HG02943 (cell line): Measurements from ENCODE around the gene ABHD15.
"Not testable (repeated sequence)": the region's sequence is repeated elsewhere in the genome, so short reads cannot be mapped to it uniquely, and the experiment has no call there.

Source experiments
- ATAC-seq: cut with Tn5 transposase; IDR thresholded peaks from one replicate; pipeline ENCODE4 v1.9.1; 2021; ENCODE audit warnings: mild to moderate bottlenecking, low read depth, moderate library complexity; ENCODE audit not compliant: unreplicated experiment

ABHD15 gene

DNA sequence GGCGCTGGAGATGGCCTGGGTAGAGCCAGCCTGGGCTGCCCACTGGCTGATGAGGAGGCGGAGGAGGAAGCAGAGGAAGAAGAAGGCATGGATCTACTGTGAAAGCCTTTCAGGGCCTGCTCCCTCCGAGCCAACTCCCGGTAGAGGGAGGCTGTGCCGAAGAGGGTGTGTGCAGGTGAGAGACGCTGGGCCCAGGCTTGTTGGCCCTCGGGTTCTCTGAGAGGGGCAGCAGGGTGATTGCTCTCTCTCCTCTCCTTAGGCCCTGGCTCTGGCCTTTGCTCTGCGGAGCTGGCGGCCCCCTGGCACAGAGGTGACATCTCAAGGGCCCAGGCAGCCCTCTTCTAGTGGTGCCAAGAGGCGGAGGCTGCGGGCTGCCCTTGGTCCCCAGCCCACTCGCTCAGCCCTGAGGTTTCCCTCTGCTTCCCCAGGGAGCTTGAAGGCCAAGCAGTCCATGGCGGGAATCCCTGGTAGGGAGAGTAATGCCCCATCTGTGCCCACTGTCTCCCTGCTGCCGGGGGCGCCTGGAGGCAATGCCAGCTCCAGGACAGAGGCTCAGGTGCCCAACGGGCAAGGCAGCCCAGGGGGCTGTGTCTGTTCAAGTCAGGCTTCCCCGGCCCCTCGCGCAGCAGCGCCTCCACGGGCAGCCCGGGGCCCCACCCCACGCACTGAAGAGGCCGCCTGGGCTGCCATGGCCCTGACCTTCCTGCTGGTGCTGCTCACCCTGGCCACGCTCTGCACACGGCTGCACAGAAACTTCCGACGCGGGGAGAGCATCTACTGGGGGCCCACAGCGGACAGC, 5.2 kb upstream of the ABHD15 start:
- no peak for ATAC-seq

DNA sequence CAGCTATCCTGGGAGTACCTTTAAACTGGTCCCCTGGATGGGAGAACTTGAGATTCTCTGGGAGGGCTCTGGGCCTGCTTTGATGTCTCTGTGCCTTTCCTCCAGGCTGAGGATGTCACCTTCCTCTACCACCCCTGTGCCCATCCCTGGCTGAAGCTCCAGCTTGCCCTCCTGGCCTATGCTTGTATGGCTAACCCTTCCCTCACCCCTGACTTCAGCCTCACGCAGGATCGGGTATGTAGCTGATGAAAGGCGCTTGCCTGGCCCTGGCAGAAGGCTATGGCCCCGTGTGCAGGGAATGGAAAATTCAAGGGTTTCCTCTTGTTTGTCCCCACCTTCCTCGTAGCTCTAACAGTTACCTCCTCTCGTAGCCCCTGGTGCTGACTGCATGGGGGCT, 4.6 kb upstream of the ABHD15 start:
- ATAC-seq, result no peak

DNA sequence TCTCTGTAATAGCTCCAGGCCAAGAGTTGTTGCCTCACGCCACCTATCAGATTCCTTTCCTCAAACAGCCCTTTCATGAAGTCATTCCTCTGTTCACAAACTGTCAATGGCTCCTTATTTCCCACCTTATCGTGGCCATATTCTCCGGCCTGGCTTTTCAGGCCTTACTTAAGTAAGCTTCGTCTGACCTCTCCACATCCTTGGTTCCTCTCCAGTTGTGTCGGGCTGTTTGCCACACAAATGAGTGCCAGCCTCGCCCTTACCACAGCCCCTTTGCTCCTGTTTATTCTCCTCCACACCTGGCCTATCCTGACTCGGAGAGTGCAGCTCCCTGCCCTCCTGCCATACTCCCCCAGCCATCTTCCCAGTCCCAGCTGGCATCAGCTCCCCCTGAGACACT, 3.7 kb upstream of the ABHD15 start:
- no peak for ATAC-seq

- ATAC-seq, result no peak
These were observed 2.6 kb upstream of the ABHD15 start for GRCh38 chr17:29569245-29569950.

- ATAC-seq, result peak; percentile 34
These were observed 1.8 kb upstream of the ABHD15 start, which contains the start of gene TP53I13 for GRCh38 chr17:29568331-29569244. TSS of gene TP53I13 (plus strand) at chr17:29568701. CDS start at chr17:29568759, 58 bp downstream.

GRCh38 chr17:29567554-29568330, 905 bp upstream of the ABHD15 start:
- ATAC-seq, result peak; percentile 40

- no peak for ATAC-seq
These were observed 392 bp upstream of the ABHD15 start for GRCh38 chr17:29567304-29567553.

DNA sequence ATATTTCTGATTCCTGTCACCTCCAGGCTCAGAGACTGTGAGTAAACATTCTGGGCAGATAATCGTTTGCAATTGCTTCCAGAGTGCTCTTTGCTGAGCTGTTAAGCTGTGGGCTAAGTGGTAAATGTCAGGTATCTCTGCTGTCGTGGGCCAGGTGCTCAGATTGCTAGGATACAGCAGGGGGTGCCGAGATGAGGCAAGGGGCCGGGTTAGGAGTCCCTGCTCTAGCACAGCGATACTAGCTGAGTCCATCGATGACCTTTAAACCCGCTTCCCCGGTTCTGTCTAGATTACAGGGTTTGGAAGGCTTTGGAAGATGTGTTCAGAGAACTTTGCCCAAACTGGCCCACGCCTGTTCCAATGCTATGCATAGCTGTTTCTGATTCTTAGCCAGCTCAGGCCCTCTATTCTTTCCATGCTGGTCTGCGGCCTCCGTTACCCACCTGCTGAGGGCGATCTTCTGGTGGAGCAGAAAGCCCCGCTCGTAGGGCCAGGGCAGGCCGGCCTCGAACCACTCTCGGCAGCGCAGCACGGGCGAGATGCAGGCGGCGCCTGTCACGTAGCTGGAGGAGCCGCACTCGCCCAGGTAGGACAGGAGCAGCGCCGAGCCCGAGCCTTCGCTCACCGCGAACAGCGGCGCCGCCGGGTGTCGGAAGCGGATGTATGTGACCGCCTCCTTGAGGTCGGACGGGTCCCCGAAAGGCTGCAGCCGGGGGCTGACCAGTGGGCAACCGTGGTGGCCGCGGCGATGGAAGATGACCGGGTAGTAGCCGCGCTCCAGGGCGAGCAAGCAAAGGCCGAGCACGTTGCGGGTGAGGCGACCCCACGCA, 979 bp downstream of the ABHD15 start:
- ATAC-seq, result no peak

DNA sequence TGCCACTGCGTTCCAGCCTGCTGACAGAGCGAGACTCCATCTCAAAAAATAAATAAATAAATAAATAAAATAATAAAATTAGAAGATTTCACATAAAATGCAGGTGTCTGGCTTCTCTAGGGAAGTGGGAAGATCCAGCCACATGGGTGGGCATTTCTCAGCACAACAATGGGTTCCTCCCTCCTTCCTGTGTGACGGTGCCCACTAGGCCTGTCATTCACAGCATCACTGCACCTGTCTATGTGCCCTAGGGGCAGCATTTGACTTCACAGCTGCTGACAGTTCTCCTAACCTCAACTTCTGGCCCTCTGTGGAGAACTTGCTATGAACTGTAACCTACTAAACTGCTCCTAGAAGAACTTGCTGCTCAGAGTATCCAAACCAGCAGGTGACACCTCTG, 3.0 kb downstream of the ABHD15 start:
- ATAC-seq, result no peak

DNA sequence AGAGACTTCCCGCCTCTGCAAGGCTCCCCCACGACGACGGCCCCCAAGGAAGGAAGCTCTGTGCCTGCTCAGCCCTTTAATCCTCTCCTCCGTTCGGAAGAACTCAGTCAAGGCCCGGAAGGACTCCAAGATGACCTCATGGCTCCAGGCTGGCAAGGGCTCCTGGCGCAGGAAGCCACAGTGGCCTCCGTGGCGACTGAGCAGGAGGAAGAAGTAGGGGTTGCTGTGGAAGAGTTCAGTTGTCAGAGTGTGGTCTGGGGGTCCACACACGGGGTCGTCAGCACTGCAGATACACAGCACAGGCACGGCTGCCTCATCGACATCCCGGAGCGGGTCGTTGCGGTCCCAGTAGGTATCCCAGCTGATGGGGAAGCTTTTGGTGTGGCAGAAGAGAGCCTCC, 4.2 kb downstream of the ABHD15 start:
- no peak for ATAC-seq

DNA sequence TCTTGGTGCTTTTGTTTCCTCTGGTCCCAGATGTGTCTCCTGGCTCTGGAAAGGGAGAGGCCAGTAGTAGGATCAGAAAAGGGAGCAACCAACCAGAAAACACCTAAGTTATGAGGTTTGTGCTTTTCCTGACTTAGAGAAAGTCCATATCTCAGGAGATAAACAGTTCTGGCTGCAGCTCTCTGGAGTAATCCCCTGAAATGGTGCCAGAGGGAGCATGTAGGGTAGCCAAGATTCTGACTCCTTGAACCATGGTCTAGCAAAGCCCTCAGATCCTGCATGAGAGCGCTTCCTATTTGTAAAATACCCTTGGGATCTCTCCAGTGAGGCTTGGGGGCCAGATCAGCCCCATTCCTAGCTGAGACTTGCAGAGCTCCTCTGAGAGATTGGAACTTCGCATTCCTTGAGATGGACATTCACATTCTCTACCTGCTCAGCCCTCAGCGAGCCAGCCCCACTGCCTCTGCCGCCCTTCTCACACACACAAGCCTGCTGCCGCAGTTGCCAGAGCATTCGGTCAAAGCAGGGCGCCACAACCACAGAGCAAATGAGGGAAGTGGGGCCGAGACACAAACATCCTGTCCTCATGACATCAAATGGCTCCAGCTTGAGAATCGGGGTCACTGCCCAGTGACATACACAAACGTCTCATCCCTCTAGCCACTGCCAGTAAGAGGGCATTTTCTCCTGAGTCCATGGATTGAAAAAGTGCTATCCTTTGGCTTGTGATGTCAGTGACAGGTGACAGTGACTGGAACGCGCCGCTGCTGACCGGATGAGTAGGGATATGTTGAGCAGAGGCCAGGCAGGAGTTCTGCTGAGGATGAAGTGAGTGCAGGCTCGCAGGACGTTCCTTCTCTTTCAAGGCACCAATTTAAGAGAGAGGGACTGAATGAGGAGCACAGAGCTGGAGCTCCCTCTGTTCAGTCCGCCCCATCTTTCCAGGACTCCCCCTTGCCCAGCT, 5.0 kb downstream of the ABHD15 start:
- ATAC-seq, result no peak

- no peak for ATAC-seq
These were observed 6.5 kb downstream of the ABHD15 start for GRCh38 chr17:29560316-29560715.

- no peak for ATAC-seq
These were observed 7.2 kb downstream of the ABHD15 start for GRCh38 chr17:29559640-29560039.

DNA sequence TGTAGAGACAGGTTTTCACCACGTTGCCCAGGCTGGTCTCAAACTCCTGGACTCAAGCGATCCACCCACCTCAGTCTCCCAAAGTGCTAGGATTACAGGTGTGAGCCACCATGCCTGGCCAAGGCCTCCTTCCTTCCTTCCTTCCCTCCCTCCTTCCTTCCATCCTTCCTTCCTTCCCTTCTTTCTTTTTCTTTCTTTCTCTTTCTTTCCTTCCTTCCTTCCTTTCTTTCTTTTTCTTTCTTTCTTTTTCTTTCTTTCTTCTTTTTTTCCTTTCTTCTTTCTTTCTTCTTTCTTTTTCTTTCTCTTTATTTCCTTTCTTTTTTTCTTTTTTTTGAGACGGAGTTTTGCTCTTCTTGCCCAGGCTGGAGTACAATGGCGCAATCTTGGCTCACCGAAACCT, 8.7 kb downstream of the ABHD15 start:
- not testable (repeated sequence) for ATAC-seq

DNA sequence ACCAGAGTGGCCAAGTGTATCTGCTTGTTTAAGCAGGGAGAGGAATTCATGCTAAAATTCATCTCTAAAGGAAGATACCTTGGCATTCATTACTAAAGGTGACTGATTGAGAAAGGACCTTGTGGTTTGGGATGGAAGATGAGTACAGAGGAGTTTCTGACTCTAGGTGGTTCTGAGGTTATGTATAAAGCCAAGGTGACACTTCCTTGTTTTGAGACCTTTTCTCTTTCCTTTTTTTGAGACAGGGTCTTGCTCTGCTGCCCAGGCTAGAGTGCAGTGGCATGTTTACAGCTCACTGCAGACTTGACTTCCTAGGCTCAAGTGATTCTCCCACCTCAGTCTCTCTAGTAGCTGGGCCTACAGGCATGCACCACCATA, 9.1 kb downstream of the ABHD15 start:
- no peak for ATAC-seq

GRCh38 chr17:29557085-29557738, 9.6 kb downstream of the ABHD15 start:
- no peak for ATAC-seq

DNA sequence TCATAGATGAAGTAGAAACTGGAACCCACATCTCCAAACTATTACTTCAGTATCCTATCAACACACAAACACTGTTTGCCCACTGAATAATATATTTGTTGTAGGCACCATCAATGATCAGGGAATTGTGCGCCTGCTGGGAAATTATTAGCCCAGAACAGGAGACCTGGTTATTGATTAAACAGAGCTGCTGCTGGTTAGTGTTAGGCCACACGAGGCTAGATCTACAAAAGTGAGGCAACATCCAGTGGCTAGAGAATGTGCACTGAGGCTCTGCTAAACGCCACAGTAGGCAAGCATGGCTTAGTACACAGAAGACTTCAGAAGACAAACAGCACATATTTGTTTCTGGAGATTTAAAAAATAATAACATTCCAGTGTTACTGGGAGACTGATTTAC, 11.0 kb downstream of the ABHD15 start:
- no peak for ATAC-seq
